Measurements from ENCODE around the gene CSNK1A1. TPM values are rescaled to one million over a fixed set of nuclear protein-coding genes. Genes with fewer than 3 reads are reported as not detected.
A peak's percentile ranks its signal among the peaks of the same experiment; 100 is the strongest.

Gene CSNK1A1
- total RNA-seq, 1 donor from 2014 or later: 335 TPM

GRCh38 chr5:149580808-149581191 lies 29.6 kb upstream of the CSNK1A1 start:
- Mint-ChIP-seq H3K36me3 (no peaks in the 10 kb centered on the region), H3K4me1 (peaks cover 17% of the 10 kb centered on the region), H3K4me3 (peak overlapping the region; percentile 78), H3K9me3 (no peaks in the 10 kb centered on the region), H3K27me3 (ENCODE audit: insufficient read depth, low read depth) (peaks cover 2% of the 10 kb centered on the region), H3K27ac (no peak overlapping the region)
- Histone ChIP-seq H3K9me3 (ENCODE audit: low read depth) (no peaks in the 10 kb centered on the region), H2AFZ (replicated peaks) (peak overlapping the region; percentile 95), H4K20me1 (ENCODE audit: low read depth) (no peaks in the 10 kb centered on the region), H3K27me3 (peaks cover 42% of the 10 kb centered on the region), H3K79me2 (ENCODE audit: low read depth) (no peaks in the 10 kb centered on the region), H3K4me1 (peaks cover 19% of the 10 kb centered on the region), H3K4me2 (peak overlapping the region; percentile 83), H3K4me3 (peak overlapping the region; percentile 55), H3K27ac (no peak overlapping the region), H3K36me3 (no peaks in the 10 kb centered on the region), H3F3A (ENCODE audit: low read depth) (peaks cover 26% of the 10 kb centered on the region), H3K9ac (no peak overlapping the region)
- TF ChIP-seq, protein P1, sequence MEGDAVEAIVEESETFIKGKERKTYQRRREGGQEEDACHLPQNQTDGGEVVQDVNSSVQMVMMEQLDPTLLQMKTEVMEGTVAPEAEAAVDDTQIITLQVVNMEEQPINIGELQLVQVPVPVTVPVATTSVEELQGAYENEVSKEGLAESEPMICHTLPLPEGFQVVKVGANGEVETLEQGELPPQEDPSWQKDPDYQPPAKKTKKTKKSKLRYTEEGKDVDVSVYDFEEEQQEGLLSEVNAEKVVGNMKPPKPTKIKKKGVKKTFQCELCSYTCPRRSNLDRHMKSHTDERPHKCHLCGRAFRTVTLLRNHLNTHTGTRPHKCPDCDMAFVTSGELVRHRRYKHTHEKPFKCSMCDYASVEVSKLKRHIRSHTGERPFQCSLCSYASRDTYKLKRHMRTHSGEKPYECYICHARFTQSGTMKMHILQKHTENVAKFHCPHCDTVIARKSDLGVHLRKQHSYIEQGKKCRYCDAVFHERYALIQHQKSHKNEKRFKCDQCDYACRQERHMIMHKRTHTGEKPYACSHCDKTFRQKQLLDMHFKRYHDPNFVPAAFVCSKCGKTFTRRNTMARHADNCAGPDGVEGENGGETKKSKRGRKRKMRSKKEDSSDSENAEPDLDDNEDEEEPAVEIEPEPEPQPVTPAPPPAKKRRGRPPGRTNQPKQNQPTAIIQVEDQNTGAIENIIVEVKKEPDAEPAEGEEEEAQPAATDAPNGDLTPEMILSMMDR (IDR thresholded peaks at IDR 0.05): no peak
- no peak for TF ChIP-seq EZH2phosphoT487 (IDR thresholded peaks at IDR 0.05)
- no peak for TF ChIP-seq EZH2 (IDR thresholded peaks at IDR 0.05)
- no peak for DNase-seq (ENCODE audit: low spot score)

- no peaks in the 10 kb centered on the region for H3K36me3 Mint-ChIP-seq
Measured at GRCh38 chr5:149578896-149579295, 27.7 kb upstream of the CSNK1A1 start.

GRCh38 chr5:149576021-149576420 lies 24.8 kb upstream of the CSNK1A1 start:
- Mint-ChIP-seq H3K9me3 (no peaks in the 10 kb centered on the region), H3K4me1 (no peaks in the 10 kb centered on the region), H3K4me3 (no peak overlapping the region), H3K27me3 (ENCODE audit: insufficient read depth, low read depth) (peaks cover 2% of the 10 kb centered on the region), H3K27ac (no peak overlapping the region), H3K36me3 (no peaks in the 10 kb centered on the region)
- Histone ChIP-seq H3K27ac (no peak overlapping the region), H3K9ac (no peak overlapping the region), H3K9me3 (ENCODE audit: low read depth) (no peaks in the 10 kb centered on the region), H3K4me2 (no peak overlapping the region), H3K4me1 (peaks cover 11% of the 10 kb centered on the region), H3K36me3 (no peaks in the 10 kb centered on the region), H3K4me3 (no peak overlapping the region), H2AFZ (replicated peaks) (no peak overlapping the region), H3F3A (ENCODE audit: low read depth) (peaks cover 3% of the 10 kb centered on the region), H3K27me3 (peaks cover 29% of the 10 kb centered on the region), H3K79me2 (ENCODE audit: low read depth) (no peaks in the 10 kb centered on the region), H4K20me1 (ENCODE audit: low read depth) (no peaks in the 10 kb centered on the region)
- no peak for DNase-seq (ENCODE audit: low spot score)
- TF ChIP-seq EZH2phosphoT487 (IDR thresholded peaks at IDR 0.05) (no peak), EZH2 (IDR thresholded peaks at IDR 0.05) (no peak)
- TF ChIP-seq, protein P1 (IDR thresholded peaks at IDR 0.05): no peak

More at GRCh38 chr5:149578896-149579295, 27.7 kb upstream of the CSNK1A1 start:
- H3K9me3 ChIP-seq (ENCODE audit: low read depth): no peaks in the 10 kb centered on the region
- H4K20me1 ChIP-seq (ENCODE audit: low read depth): no peaks in the 10 kb centered on the region
- H3K27me3 Mint-ChIP-seq (ENCODE audit: insufficient read depth, low read depth): peaks cover 2% of the 10 kb centered on the region
- H3K27me3 ChIP-seq: peaks cover 38% of the 10 kb centered on the region
- H3K36me3 ChIP-seq: no peaks in the 10 kb centered on the region
- no peak for TF ChIP-seq EZH2phosphoT487 (IDR thresholded peaks at IDR 0.05)
- no peak for TF ChIP-seq EZH2 (IDR thresholded peaks at IDR 0.05)
- TF ChIP-seq, protein P1 (IDR thresholded peaks at IDR 0.05): no peak
- no peak for DNase-seq (ENCODE audit: low spot score)
- no peak overlapping the region for H2AFZ ChIP-seq (replicated peaks)
- no peak overlapping the region for H3K4me3 ChIP-seq
- H3K27ac Mint-ChIP-seq: no peak overlapping the region
- no peak overlapping the region for H3K4me2 ChIP-seq
- peaks cover 19% of the 10 kb centered on the region for H3K4me1 ChIP-seq
- H3F3A ChIP-seq (ENCODE audit: low read depth): peaks cover 26% of the 10 kb centered on the region
- no peak overlapping the region for H3K9ac ChIP-seq
- no peak overlapping the region for H3K4me3 Mint-ChIP-seq
- H3K79me2 ChIP-seq (ENCODE audit: low read depth): no peaks in the 10 kb centered on the region
- H3K9me3 Mint-ChIP-seq: no peaks in the 10 kb centered on the region
- peaks cover 15% of the 10 kb centered on the region for H3K4me1 Mint-ChIP-seq
- H3K27ac ChIP-seq: no peak overlapping the region
